ENCODE data around the gene GALNTL6. TPM values are rescaled to one million over a fixed set of nuclear protein-coding genes. Genes with fewer than 3 reads are reported as not detected.

GALNTL6 gene
- total and polyA plus RNA-seq, 2 experiments from 2014 or later = 0.38 to 0.40 TPM

- H3K9me3 Mint-ChIP-seq = no peaks in the 10 kb centered on the region
- Histone ChIP-seq H3K36me3 (ENCODE audit: insufficient read depth) (no peaks in the 10 kb centered on the region), H3K79me2 (replicated peaks; ENCODE audit: insufficient read depth) (no peaks in the 10 kb centered on the region), H3K27me3 (ENCODE audit: insufficient read depth) (no peaks in the 10 kb centered on the region), H3K9me2 (ENCODE audit: insufficient read depth) (no peaks in the 10 kb centered on the region), H3K4me2 (no peak overlapping the region), H4K20me1 (replicated peaks; ENCODE audit: insufficient read depth) (no peaks in the 10 kb centered on the region), H3K27ac (ENCODE audit: low read depth) (no peak overlapping the region), H3K4me3 (no peak overlapping the region), H3F3A (replicated peaks; ENCODE audit: low read depth) (no peaks in the 10 kb centered on the region), H2AFZ (no peak overlapping the region), H3K4me1 (ENCODE audit: insufficient read depth) (no peaks in the 10 kb centered on the region)
- H3K4me1 Mint-ChIP-seq = no peaks in the 10 kb centered on the region
- DNase-seq (ENCODE audit: low spot score) (no peak), ATAC-seq (no peak)
- TF ChIP-seq NANOG (IDR thresholded peaks at IDR 0.05; ENCODE audit: borderline replicate concordance) (no peak), ZNF331 (CRISPR knock-in tag; IDR thresholded peaks at IDR 0.05; ENCODE audit: low read depth) (no peak), CREB1 (CRISPR knock-in tag; IDR thresholded peaks at IDR 0.05; ENCODE audit: low read depth) (no peak), ZNF462 (CRISPR knock-in tag; IDR thresholded peaks at IDR 0.05) (no peak), ZNF114 (CRISPR knock-in tag; IDR thresholded peaks at IDR 0.05) (no peak), STAT1 (IDR thresholded peaks at IDR 0.05; ENCODE audit: unreplicated experiment) (no peak)
- H3K27me3 Mint-ChIP-seq (ENCODE audit: insufficient read depth, low read depth, poor library complexity) = no peaks in the 10 kb centered on the region
- no peak overlapping the region for H3K4me3 Mint-ChIP-seq
- H3K36me3 Mint-ChIP-seq (ENCODE audit: low read depth) = no peaks in the 10 kb centered on the region
- H3K27ac Mint-ChIP-seq = no peak overlapping the region
Observed at GRCh38 chr4:172125443-172125842, 312.2 kb downstream of the GALNTL6 start.

GRCh38 chr4:172127168-172127567, 314.0 kb downstream of the GALNTL6 start:
- no peaks in the 10 kb centered on the region for H3K36me3 Mint-ChIP-seq (ENCODE audit: low read depth)
- Histone ChIP-seq H3K79me2 (replicated peaks; ENCODE audit: insufficient read depth) (no peaks in the 10 kb centered on the region), H2AFZ (no peak overlapping the region), H3K4me1 (ENCODE audit: insufficient read depth) (no peaks in the 10 kb centered on the region), H4K20me1 (replicated peaks; ENCODE audit: insufficient read depth) (no peaks in the 10 kb centered on the region), H3K27ac (ENCODE audit: low read depth) (no peak overlapping the region), H3K36me3 (ENCODE audit: insufficient read depth) (no peaks in the 10 kb centered on the region), H3K9me2 (ENCODE audit: insufficient read depth) (no peaks in the 10 kb centered on the region), H3K4me2 (no peak overlapping the region), H3K4me3 (no peak overlapping the region), H3F3A (replicated peaks; ENCODE audit: low read depth) (no peaks in the 10 kb centered on the region), H3K27me3 (ENCODE audit: insufficient read depth) (no peaks in the 10 kb centered on the region)
- H3K27ac Mint-ChIP-seq = no peak overlapping the region
- H3K4me3 Mint-ChIP-seq = no peak overlapping the region
- H3K27me3 Mint-ChIP-seq (ENCODE audit: insufficient read depth, low read depth, poor library complexity) = no peaks in the 10 kb centered on the region
- no peaks in the 10 kb centered on the region for H3K9me3 Mint-ChIP-seq
- no peaks in the 10 kb centered on the region for H3K4me1 Mint-ChIP-seq
- no peak for ATAC-seq
- DNase-seq (ENCODE audit: low spot score) = no peak
- TF ChIP-seq ZNF331 (CRISPR knock-in tag; IDR thresholded peaks at IDR 0.05; ENCODE audit: low read depth) (no peak), NANOG (IDR thresholded peaks at IDR 0.05; ENCODE audit: borderline replicate concordance) (no peak), ZNF114 (CRISPR knock-in tag; IDR thresholded peaks at IDR 0.05) (no peak), ETS1 (IDR thresholded peaks at IDR 0.05) (no peak), STAT1 (IDR thresholded peaks at IDR 0.05; ENCODE audit: unreplicated experiment) (no peak)
